DOHH2 (cell line): ENCODE measurements around the gene MSLN.

Experiments
- CTCF ChIP-seq: fragments of 200-600 bp; sonication (generic); IDR thresholded peaks from one replicate; pipeline ENCODE4 v1.5.1; 2014; ENCODE audit warnings: antibody characterized with exemption, mild to moderate bottlenecking, low read depth, low read length; ENCODE audit not compliant: poor library complexity, severe bottlenecking
- EZH2phosphoT487 ChIP-seq: fragments of 200-600 bp; sonication (generic); IDR thresholded peaks from 2 replicates; pipeline ENCODE4 v1.6.1; 2017; ENCODE audit warnings: borderline replicate concordance, mild to moderate bottlenecking, antibody characterized with exemption, low read length, moderate library complexity, mixed read lengths

DNA sequence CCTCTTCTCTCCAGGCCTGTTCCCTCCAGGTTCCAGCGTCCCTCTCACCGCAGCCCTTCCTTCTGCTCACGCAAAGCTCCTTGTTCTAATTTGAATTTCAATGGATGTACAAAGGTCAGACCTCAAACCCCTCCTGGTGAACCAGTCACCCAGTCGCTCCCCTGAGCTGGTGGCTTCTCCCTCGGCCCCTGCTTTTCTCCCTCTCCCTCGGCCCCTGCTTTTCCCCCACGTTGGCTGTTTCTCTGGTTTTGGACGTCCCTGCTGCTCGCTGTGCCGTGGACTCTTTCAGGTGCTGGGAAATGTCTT is 8.6 kb upstream of the MSLN start:
- TF ChIP-seq CTCF (no peak), EZH2phosphoT487 (no peak)
